ENCODE data around the gene CAMTA1. TPM values are rescaled to one million over a fixed set of nuclear protein-coding genes. Genes with fewer than 3 reads are reported as not detected.

CAMTA1 gene
- total RNA-seq, 1 experiment from 2014 or later = 69.5 TPM

DNA sequence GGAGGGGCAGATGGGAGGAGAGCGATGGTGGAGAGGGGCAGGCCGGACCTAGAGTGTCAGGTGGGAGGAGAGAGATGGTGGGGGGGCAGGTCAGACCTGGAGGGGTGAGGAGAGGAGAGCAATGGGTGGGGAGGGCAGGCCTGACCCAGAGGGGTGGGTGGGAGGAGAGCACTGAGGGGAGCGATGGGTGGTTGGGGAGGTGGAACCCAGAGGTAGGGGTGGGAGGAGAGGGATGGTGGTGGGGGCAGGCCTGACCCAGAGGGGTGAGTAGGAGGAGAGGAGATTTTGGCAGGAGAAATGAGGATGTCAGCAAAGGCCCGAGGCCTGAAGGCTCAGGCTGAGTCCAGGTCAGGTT lies 828.6 kb downstream of the CAMTA1 start:
- TF ChIP-seq POLR2A (IDR thresholded peaks at IDR 0.05; ENCODE audit: borderline replicate concordance, extremely low read depth, insufficient read depth, insufficient read length) = no peak
- no peak for TF ChIP-seq FOSL1 (IDR thresholded peaks at IDR 0.05; ENCODE audit: low read depth)
- TF ChIP-seq EZH2phosphoT487 (IDR thresholded peaks at IDR 0.05; ENCODE audit: borderline replicate concordance) = no peak
- no peak for TF ChIP-seq EZH2 (IDR thresholded peaks at IDR 0.05)
- TF ChIP-seq, protein P1, sequence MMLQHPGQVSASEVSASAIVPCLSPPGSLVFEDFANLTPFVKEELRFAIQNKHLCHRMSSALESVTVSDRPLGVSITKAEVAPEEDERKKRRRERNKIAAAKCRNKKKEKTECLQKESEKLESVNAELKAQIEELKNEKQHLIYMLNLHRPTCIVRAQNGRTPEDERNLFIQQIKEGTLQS (IDR thresholded peaks at IDR 0.05) = no peak
- TF ChIP-seq, protein P2, sequence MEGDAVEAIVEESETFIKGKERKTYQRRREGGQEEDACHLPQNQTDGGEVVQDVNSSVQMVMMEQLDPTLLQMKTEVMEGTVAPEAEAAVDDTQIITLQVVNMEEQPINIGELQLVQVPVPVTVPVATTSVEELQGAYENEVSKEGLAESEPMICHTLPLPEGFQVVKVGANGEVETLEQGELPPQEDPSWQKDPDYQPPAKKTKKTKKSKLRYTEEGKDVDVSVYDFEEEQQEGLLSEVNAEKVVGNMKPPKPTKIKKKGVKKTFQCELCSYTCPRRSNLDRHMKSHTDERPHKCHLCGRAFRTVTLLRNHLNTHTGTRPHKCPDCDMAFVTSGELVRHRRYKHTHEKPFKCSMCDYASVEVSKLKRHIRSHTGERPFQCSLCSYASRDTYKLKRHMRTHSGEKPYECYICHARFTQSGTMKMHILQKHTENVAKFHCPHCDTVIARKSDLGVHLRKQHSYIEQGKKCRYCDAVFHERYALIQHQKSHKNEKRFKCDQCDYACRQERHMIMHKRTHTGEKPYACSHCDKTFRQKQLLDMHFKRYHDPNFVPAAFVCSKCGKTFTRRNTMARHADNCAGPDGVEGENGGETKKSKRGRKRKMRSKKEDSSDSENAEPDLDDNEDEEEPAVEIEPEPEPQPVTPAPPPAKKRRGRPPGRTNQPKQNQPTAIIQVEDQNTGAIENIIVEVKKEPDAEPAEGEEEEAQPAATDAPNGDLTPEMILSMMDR (IDR thresholded peaks at IDR 0.05 in 2 of 3, conservative IDR thresholded peaks at IDR 0.05 in 1 of 3; ENCODE audit: borderline replicate concordance in 1 of 3, insufficient read depth in 1 of 3, low read depth in 2 of 3, low read length in 2 of 3) = no peak
- TF ChIP-seq SIN3A (IDR thresholded peaks at IDR 0.05; ENCODE audit: low read depth) = no peak
- no peak for TF ChIP-seq RAD21 (IDR thresholded peaks at IDR 0.05; ENCODE audit: low read depth)
- no peak for ATAC-seq
- Histone ChIP-seq H3K36me3 (ENCODE audit: control insufficient read depth in 1 of 2, insufficient read depth in 2 of 2, low read length in 2 of 2) (no peaks in the 10 kb centered on the region), H3K4me1 (ENCODE audit: control insufficient read depth in 1 of 2, insufficient read depth in 2 of 2, low read length in 2 of 2) (no peaks in the 10 kb centered on the region), H2AFZ (ENCODE audit: low read depth, low read length, poor library complexity, severe bottlenecking) (no peak overlapping the region), H3K9ac (ENCODE audit: low read length) (no peak overlapping the region), H3K9me3 (ENCODE audit: control insufficient read depth in 1 of 2, insufficient read depth in 1 of 2, low read depth in 1 of 2, low read length in 2 of 2) (no peaks in the 10 kb centered on the region), H3K4me2 (ENCODE audit: low read length) (no peak overlapping the region), H3K4me3 (replicated peaks in 1 of 2; ENCODE audit: low read depth in 1 of 2, low read length in 2 of 2) (no peak overlapping the region), H3K27me3 (ENCODE audit: insufficient read depth, low read length) (peaks cover 20% of the 10 kb centered on the region; the same call in 1 of the 2 replicates), H3K9me2 (ENCODE audit: insufficient read depth) (no peaks in the 10 kb centered on the region), H3K79me2 (ENCODE audit: insufficient read depth, low read length) (no peaks in the 10 kb centered on the region), H3K27ac (ENCODE audit: low read depth, low read length) (no peak overlapping the region), H4K20me1 (ENCODE audit: insufficient read depth) (no peaks in the 10 kb centered on the region)
- intact Hi-C loops (cut with micrococcal nuclease) = loop anchor here (10.0 kb wide), 1 partner anchor 539 kb away; no protein-coding TSS in a partner anchor
- ChIA-PET RAD21 (ENCODE audit: low non-redundant PET in 1 of 2, low total read pairs in 2 of 2, uncharacterized antibody in 2 of 2, unreplicated experiment in 2 of 2) (no interaction called here), CTCF (no interaction called here), POLR2A (no interaction called here)
- BruUV-seq (replicated peaks) = no TSS peak
- DNase-seq (ENCODE audit: low read depth, low spot score) = no peak

DNA sequence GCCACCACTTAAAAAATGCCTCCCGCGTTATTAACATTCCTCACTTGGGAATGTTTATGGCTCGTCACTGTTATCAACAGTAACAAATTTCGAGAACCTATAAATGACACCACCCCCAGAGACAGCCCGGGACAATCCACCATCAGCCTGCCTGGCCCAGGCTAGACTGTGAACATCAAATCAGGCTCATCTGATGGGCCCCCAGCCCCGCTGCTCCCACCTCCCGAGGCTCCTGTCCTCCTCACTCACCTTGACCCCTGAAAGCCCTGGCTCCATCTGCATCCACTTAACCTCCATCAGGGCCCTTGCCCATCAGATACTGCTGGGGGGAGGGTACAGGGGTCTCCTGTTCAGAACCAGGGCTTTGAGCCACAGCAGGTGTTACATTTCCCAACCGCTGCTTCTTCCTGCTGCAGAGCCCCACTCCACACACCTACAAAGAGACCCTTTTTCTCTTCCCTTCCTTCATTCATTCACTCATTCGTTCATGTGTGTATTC lies 829.4 kb downstream of the CAMTA1 start:
- Histone ChIP-seq H4K20me1 (ENCODE audit: insufficient read depth) (no peaks in the 10 kb centered on the region), H3K27me3 (ENCODE audit: insufficient read depth, low read length) (peaks cover 24% of the 10 kb centered on the region; the same call in 1 of the 2 replicates), H3K4me2 (ENCODE audit: low read length) (no peak overlapping the region), H3K4me1 (ENCODE audit: control insufficient read depth in 1 of 2, insufficient read depth in 2 of 2, low read length in 2 of 2) (no peaks in the 10 kb centered on the region), H3K36me3 (ENCODE audit: control insufficient read depth in 1 of 2, insufficient read depth in 2 of 2, low read length in 2 of 2) (no peaks in the 10 kb centered on the region), H3K9ac (ENCODE audit: low read length) (no peak overlapping the region), H2AFZ (ENCODE audit: low read depth, low read length, poor library complexity, severe bottlenecking) (no peak overlapping the region), H3K27ac (ENCODE audit: low read depth, low read length) (no peak overlapping the region), H3K9me3 (ENCODE audit: control insufficient read depth in 1 of 2, insufficient read depth in 1 of 2, low read depth in 1 of 2, low read length in 2 of 2) (no peaks in the 10 kb centered on the region), H3K4me3 (replicated peaks in 1 of 2; ENCODE audit: low read depth in 1 of 2, low read length in 2 of 2) (no peak overlapping the region), H3K9me2 (ENCODE audit: insufficient read depth) (no peaks in the 10 kb centered on the region), H3K79me2 (ENCODE audit: insufficient read depth, low read length) (no peaks in the 10 kb centered on the region)
- intact Hi-C loops (cut with micrococcal nuclease) = loop anchor here (10.0 kb wide), 1 partner anchor 540 kb away; no protein-coding TSS in a partner anchor
- POLR2A ChIA-PET = no interaction called here
- CTCF ChIA-PET = no interaction called here
- RAD21 ChIA-PET (ENCODE audit: low non-redundant PET in 1 of 2, low total read pairs in 2 of 2, uncharacterized antibody in 2 of 2, unreplicated experiment in 2 of 2) = no interaction called here
- ATAC-seq (no peak), DNase-seq (ENCODE audit: low read depth, low spot score) (no peak)
- no peak for TF ChIP-seq EZH2 (IDR thresholded peaks at IDR 0.05)
- TF ChIP-seq ZFX (IDR thresholded peaks at IDR 0.05) = no peak
- TF ChIP-seq YY1 (IDR thresholded peaks at IDR 0.05; ENCODE audit: extremely low read depth, insufficient replicate concordance, low read depth, low read length) = no peak
- TF ChIP-seq FOSL1 (IDR thresholded peaks at IDR 0.05; ENCODE audit: low read depth) = no peak
- TF ChIP-seq ELF1 (IDR thresholded peaks at IDR 0.05; ENCODE audit: borderline replicate concordance, low read depth) = no peak
- TF ChIP-seq CEBPB (IDR thresholded peaks at IDR 0.05; ENCODE audit: low read depth) = no peak
- TF ChIP-seq ZNF274 (IDR thresholded peaks at IDR 0.05; ENCODE audit: low read depth, low read length) = no peak
- no peak for TF ChIP-seq JUND (IDR thresholded peaks at IDR 0.05)
- no peak for TF ChIP-seq CBX3 (IDR thresholded peaks at IDR 0.05; ENCODE audit: low read depth)
- no peak for TF ChIP-seq POLR2AphosphoS5 (IDR thresholded peaks at IDR 0.05; ENCODE audit: low read depth, low read length)
- TF ChIP-seq, protein P1 (IDR thresholded peaks at IDR 0.05) = no peak
- TF ChIP-seq, protein P3, sequence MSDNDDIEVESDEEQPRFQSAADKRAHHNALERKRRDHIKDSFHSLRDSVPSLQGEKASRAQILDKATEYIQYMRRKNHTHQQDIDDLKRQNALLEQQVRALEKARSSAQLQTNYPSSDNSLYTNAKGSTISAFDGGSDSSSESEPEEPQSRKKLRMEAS (IDR thresholded peaks at IDR 0.05) = no peak
- BruUV-seq (replicated peaks) = no TSS peak

All from HCT116 (cell line).